HCT116 (cell line): Measurements from ENCODE around the gene CBX3.

Experiments
- CEBPB ChIP-seq: IDR thresholded peaks from 2 replicates; pipeline ENCODE4 v1.6.1; 2012; ENCODE audit warnings: low read depth
- CTCF ChIP-seq, 3 experiments: fragments of 200-600 bp in 1 of 3; sonication (generic) in 1 of 3; IDR thresholded peaks in 2 of 3; conservative IDR thresholded peaks in 1 of 3; 2 replicates each; pipeline ENCODE4 v1.5.1; 2012 to 2017; ENCODE audit warnings: low read depth in 2 of 3, low read length in 2 of 3, antibody characterized with exemption in 1 of 3, borderline replicate concordance in 1 of 3, control low read depth in 1 of 3, mild to moderate bottlenecking in 1 of 3, mixed read lengths in 1 of 3, mixed run types in 1 of 3, moderate library complexity in 1 of 3; ENCODE audit not compliant: insufficient read depth in 1 of 3
- ELF1 ChIP-seq: IDR thresholded peaks from 2 replicates; pipeline ENCODE4 v1.6.1; 2012; ENCODE audit warnings: low read depth, borderline replicate concordance
- SIN3A ChIP-seq: IDR thresholded peaks from 2 replicates; pipeline ENCODE4 v1.6.1; 2012; ENCODE audit warnings: low read depth
- SP1 ChIP-seq: IDR thresholded peaks from 2 replicates; pipeline ENCODE4 v1.6.1; 2012; ENCODE audit warnings: low read depth
- TF ChIP-seq, protein P1 (sequence below): IDR thresholded peaks from 2 replicates; pipeline ENCODE4 v1.6.1; 2012
- TF ChIP-seq, protein P2 (sequence below): IDR thresholded peaks from 2 replicates; pipeline ENCODE4 v1.6.1; 2011; ENCODE audit warnings: mild to moderate bottlenecking, low read length, moderate library complexity; ENCODE audit not compliant: insufficient replicate concordance; ENCODE audit errors: extremely low read depth

DNA sequence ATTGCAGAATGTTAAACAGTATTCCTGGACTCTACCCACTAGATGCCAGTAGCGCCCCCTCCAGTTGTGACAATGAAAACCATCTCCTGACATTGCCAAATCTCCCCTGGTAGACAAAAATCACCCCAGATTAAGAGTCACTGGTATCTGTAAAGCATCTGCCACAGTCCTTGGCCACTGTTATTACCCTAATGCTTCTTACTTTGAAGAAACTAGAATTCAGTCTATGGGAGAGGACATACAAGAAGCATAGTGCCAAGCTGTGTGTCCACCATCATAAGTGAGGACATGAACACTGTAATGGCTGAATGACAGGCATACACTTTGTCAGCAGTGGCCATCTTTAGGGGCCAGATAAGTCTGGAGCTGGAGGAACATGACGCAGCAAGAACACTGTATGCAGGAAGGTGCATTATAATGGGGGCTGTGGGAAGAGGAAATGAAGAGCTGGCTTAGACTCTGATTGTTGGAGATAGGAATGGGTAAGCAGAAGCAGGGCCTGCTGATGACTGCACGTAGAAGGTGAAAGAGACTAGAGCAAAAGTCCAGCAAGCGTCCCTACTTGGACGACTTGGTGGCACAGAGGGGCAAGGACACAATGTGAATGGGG is 32.5 kb downstream of the CBX3 start:
- TF ChIP-seq CEBPB, result no peak
- no peak for TF ChIP-seq SIN3A
- TF ChIP-seq CTCF (IDR thresholded peaks at IDR 0.05 in 2 of 3, conservative IDR thresholded peaks at IDR 0.05 in 1 of 3; ENCODE audit: borderline replicate concordance in 1 of 3, insufficient read depth in 1 of 3, low read depth in 2 of 3, low read length in 2 of 3), result peak in 1 of 3 experiments; percentile 12; a peak in 2 of 6 replicates
- TF ChIP-seq ELF1, result no peak
- TF ChIP-seq, protein P1, sequence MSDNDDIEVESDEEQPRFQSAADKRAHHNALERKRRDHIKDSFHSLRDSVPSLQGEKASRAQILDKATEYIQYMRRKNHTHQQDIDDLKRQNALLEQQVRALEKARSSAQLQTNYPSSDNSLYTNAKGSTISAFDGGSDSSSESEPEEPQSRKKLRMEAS, result no peak
- no peak for TF ChIP-seq SP1
- TF ChIP-seq, protein P2, sequence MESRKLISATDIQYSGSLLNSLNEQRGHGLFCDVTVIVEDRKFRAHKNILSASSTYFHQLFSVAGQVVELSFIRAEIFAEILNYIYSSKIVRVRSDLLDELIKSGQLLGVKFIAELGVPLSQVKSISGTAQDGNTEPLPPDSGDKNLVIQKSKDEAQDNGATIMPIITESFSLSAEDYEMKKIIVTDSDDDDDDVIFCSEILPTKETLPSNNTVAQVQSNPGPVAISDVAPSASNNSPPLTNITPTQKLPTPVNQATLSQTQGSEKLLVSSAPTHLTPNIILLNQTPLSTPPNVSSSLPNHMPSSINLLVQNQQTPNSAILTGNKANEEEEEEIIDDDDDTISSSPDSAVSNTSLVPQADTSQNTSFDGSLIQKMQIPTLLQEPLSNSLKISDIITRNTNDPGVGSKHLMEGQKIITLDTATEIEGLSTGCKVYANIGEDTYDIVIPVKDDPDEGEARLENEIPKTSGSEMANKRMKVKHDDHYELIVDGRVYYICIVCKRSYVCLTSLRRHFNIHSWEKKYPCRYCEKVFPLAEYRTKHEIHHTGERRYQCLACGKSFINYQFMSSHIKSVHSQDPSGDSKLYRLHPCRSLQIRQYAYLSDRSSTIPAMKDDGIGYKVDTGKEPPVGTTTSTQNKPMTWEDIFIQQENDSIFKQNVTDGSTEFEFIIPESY, result no peak
